Stimulated activated CD4-positive, alpha-beta T cell treated with anti-CD3 and anti-CD28 coated beads, Interleukin-2, amount 100 ng/mL, for 48 hours (primary cell): ENCODE data around the gene PTPRK.
"Not testable (repeated sequence)": the region's sequence is repeated elsewhere in the genome, so short reads cannot be mapped to it uniquely, and the experiment has no call there.

Experiments
- DNase-seq, 2 donors: peaks; one replicate each; pipeline ENCODE4 v3.0.0-alpha.2; 2020

The PTPRK gene

GRCh38 chr6:128487746-128488145, 32.7 kb downstream of the PTPRK start:
- no peak for DNase-seq

DNA sequence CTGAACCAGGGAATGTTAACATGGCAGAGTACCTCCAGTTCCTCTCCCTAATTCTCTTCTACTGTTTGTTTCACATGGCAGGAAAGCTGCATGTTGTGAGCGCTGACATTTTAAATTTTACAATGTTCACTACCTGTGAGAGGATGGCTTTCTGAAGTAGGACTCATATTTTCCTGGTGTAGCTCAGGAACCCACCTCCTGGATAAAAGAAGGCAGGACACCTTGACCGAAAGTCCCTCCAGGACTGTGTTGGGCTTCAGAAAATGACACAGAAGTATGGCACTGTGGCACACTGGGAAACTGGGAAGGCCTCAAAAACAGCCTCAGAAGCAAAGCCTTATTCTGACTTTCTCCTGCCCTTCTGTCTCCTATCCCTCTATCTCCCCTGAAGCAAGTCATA, 33.3 kb downstream of the PTPRK start:
- DNase-seq = no peak

GRCh38 chr6:128486580-128486979, 33.8 kb downstream of the PTPRK start:
- DNase-seq = not testable (repeated sequence)

GRCh38 chr6:128483472-128484135, 36.8 kb downstream of the PTPRK start:
- no peak for DNase-seq

DNA sequence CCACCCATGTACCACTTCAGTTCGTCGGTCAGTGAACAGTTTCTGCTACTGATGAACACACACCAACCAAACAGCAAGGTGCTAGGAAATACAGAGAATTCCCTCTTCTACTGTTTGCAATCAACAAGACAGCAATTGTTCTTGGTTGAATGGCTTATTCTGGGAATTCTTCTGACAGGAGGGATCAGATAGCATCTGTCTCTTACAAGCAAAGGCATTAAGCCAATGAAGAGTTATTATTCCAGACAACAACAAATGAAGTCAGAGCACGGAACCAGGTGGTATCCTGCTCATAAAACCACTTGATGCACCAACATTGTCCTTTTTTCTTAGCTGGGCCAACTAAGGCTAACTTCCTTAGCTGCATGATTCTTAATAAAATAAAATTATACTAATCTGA, 37.8 kb downstream of the PTPRK start:
- no peak for DNase-seq

DNA sequence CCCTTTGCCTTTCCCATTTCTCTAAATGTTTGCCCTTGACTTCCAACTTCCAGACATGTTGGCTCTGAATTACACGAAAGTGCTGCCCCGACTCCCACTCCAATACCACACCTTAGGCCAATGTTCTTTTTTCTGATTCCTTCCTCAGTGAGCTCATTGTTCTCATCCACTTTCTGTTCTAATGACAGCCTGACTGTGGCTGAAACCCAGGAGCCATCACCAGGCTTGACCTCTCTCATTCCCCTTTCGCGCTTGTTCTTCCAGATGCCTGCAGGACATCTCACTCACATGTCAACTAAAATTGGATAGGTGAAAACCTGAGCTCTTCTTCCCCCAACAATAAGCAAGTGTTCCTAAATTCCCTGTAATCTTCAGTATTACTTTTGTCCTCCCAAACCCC, 40.4 kb downstream of the PTPRK start:
- no peak for DNase-seq

GRCh38 chr6:128479048-128479666, 41.2 kb downstream of the PTPRK start:
- DNase-seq = no peak

DNA sequence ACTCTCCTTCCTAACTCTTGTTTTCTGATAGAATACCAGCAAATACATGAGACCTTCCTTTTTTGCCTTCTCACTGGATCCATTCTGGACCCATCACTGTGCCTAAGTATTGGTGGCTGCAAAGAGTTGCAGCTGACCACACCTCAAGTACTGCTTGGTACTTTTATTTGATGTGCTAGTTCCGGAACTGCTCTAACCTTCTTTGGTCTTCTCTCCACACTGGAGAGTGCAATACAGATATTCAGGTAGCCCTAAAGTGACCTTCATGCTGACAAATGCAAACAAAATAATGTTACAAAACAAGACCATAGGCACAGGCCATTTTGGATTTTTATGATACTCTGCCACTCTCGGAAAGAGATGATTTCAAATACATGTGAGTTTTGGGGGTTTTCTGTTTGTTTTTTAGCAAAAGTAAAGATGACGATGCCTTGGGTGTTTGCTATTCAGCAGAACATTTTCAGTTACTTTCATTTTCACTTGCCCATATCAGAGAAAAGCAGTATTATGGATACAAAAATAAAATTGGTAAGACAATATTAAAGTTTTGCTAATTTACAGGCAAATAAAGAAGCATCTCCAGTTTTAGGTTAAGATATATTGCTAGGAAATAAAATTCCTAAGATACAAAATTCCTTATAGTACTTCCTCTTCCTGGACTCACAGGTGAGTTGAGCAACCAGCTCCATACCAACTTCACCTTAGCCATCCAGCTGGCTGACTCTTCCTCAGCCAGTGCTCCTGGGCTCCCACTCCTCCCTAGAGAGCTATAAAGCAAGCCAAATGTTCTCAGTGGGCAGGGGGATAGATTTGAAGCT, 42.0 kb downstream of the PTPRK start:
- DNase-seq = no peak

DNA sequence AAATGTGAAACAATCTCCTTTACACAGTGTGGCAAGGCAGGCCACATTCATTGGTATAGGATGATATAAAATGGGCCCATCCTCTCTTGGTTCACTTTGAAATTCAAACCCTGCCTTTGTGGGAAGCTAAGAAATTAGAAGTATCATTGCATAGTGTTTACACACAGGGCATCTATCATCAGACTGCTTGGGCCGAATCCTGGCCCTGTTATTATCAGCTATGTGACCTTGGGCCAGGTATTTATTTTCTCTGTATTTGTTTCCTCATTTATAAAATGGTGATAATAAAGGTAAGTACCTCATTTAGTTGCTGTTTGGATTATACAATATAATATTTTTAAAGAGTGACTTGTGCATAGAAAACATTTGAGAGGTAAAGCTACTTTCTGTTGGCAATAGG, 45.5 kb downstream of the PTPRK start:
- no peak for DNase-seq

DNA sequence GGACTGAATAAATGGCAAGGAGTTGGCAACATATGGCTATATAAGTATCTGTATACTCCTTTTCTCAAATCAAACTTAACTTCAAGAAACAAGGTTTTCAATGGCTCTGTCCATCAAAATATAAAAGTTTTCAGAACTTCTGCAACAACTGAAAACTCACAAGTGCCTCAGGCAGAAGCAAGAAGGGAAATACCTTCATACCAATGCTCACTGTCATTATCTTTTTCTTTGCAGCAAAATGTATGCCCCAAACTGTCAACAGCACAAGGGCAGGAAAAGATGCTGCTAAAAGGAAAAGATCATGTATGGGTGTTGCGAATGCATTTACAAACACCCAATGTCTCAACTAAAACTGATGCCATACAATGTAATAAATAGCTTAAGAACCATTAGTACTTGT, 45.9 kb downstream of the PTPRK start:
- DNase-seq = no peak

DNA sequence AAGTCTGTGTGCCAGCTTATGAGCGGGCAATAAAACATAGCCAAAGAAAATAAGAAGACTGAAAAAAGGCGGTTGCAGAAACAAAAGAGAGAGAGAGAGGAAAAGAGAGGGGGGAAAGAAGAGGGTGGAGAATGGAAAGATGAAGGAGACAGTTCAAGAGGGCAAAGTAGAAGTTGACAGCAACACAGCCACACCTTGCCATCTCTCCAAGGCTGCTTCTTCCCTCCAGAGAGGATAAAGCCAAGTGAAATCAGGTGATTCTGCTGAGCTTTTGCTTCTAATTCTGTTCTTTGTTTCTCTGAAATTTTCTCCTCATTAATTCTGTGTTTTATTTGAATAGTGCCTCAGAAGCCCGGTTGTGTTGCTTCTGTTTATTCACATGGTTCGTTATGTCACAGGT, 48.5 kb downstream of the PTPRK start:
- no peak for DNase-seq

DNA sequence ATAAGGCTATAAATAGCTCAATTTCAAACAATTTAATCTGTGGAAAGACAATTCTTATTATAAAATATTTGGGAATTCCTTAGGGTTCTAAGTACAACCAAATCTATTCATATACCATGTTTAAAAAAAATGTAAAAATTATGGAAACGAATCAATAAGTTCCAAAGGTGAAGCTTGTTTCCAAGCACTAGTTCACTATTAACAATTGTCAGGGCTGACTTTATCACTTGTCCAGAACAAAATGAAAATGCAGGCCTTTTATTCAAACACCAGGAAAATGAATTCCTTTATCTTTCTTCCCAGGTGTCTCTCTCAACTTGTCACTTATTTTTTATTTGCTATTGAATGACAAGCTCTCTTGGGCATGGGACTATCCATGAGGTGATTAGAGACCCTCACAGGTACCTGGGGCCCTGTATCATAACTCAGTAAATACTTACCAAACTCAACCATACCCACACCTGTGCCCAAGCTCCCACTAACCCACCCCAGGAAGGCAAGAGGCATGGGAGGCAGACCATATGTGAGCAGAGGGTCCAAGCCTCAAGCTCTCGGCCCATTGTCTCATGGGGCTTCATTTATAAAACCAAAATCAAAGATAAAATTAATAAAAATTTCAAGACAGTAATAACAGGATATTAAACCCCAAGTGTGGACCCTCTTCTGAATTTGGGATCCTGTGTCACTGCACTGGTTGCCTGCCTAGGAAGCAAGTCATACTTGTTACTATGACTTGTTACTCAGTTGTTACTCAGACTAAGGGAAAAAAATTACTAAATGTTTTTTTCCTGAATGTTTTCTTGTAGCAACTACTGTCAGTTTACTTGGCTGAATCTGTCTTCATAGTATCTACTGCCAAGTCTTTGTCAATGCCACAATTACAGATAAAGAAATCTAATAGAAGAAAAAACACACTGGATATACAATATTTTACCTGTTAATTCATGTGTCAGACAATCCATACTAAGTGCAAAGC, 54.7 kb downstream of the PTPRK start:
- DNase-seq = no peak

GRCh38 chr6:128464790-128465189, 55.6 kb downstream of the PTPRK start:
- no peak for DNase-seq

DNA sequence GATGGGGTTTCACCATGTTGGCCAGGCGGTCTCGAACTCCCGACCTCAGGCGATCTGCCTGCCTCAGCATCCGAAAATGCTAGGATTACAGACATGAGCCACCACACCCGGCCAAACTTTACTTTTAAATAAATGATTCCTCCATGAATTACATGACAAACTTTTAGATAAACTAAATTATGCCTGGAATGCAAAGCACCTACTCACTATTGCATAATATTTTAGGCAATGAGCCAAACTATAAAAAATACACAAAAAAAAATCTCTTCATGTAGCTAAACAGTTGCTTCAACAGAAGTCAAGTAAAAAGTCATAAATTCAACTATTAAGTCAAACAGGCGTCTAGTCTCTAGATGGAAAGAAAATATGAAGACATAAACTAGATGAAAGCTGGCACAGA, 56.5 kb downstream of the PTPRK start:
- no peak for DNase-seq

DNA sequence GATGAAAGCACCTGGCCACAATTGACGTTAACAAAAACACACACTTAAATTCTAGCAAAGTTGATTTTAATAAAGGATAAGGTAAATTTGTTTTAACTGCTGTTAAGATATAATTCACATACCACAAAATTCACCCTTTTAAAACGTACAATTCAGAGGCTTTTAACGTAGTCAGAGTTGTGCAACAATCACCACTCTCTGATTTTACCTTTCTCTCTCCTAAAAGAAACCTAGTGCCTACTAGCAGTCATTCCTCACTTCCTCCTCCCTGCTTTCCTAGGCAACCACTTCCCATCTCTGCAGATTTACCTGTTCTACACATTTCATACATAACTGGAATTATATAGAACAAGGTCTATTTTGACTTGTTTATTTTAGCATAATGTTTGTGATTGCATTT, 58.9 kb downstream of the PTPRK start:
- no peak for DNase-seq

- DNase-seq = no peak
Observed at GRCh38 chr6:128456510-128457230, 63.7 kb downstream of the PTPRK start.

DNA sequence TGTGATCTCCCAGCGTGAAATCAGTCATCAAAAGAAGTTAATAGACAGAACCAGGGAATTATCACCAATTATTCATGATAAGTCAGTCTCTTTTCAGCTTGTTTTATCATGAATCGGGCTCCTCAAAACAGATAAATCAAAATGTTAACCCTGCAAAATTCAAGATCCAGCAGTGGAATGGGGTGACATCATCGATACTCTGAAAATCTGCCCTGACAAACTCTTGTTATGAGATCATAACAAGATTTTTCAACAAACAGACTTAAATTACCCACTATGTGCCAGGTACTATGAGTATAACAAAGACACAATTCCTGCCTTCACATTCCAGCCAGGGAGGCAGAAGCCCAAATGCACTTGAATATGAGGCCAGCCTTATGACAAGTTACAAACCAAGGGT, 64.4 kb downstream of the PTPRK start:
- no peak for DNase-seq

DNA sequence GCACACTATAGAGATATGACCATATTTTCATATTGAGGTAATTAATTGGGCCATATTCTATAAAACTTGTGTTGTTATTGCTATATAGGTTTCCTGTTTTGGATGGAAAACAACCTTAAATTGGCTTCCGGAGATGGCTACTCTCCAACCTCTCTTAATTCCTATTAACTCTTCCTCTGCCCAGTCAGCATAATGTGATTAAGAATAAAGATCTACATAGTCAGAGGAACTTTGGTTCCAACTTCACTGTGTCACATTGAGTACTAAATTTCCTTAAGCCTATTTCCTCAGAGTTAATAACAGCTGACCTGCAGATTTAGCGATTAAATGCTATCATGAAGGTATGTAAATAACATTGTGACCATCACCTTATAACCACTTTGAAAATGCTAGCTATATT, 67.7 kb downstream of the PTPRK start:
- no peak for DNase-seq

DNA sequence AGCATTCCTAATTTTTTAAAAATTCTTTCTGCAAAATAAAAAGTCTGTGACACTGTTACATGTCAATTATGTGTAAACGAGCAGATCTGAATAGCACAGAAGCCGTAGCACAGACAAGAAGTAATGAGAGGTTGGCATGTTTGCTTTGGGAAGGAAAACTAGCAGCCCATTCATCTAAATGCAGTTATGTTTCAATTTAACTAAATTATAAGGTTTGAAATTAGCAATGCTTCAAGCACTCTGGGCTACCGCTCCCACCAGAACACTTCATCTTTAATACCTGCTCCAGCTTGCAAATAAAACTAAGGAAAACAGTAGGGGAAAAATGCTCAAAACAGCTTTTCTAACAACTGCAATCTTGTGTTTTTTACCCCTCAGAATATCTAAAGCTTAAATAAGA, 73.9 kb downstream of the PTPRK start:
- DNase-seq = no peak

- DNase-seq = no peak
Observed at GRCh38 chr6:128443553-128443952, 76.8 kb downstream of the PTPRK start.

GRCh38 chr6:128439627-128440026, 80.8 kb downstream of the PTPRK start:
- DNase-seq = no peak

DNA sequence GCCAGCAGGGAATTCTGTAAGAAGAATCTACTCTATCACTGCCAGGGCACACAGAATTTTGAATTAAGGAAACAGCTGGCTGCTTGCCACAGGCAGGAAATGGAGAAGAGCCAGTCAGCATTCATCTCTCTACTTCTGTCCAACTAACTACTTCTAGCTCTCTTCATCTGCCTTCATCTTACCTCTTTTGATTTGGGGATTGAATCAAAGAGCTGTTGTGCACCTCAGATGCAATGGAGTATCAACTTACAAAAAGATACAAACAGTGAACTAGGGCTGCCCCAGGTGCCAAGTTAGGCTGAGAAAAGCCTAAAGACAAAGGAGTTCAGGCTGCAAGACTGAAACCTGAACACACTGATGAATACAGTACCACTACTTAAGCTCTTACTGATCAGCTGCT, 82.0 kb downstream of the PTPRK start:
- no peak for DNase-seq
